Activated T-helper 1 cell treated with anti-CD3 and anti-CD28 coated beads, Interleukin-12 subunit alpha, Interleukin-12 subunit beta, Interleukin-2, Interleukin-4 antibody, amounts not matched to agents 30 ng/mL and 10 ng/mL and 1 ng/mL, durations not matched to agents 14 hours and 24 hours and 36 hours (primary cell): ENCODE data around the gene EWSR1. TPM values are rescaled to one million over a fixed set of nuclear protein-coding genes. Genes with fewer than 3 reads are reported as not detected.

Experiments
- DNase-seq: peaks from one replicate; pipeline ENCODE4 v3.0.0; 2021; ENCODE audit warnings: low spot score
- H3K27ac Mint-ChIP-seq: one replicate; pipeline ENCODE4 v1.8.0; 2021; ENCODE audit warnings: mild to moderate bottlenecking, mixed read lengths
- H3K27me3 Mint-ChIP-seq: one replicate; pipeline ENCODE4 v1.8.0; 2022; ENCODE audit warnings: mild to moderate bottlenecking, moderate library complexity, mixed read lengths; ENCODE audit not compliant: insufficient read depth
- H3K36me3 Mint-ChIP-seq: one replicate; pipeline ENCODE4 v1.8.0; 2021; ENCODE audit warnings: low read depth, mixed read lengths
- H3K4me1 Mint-ChIP-seq: one replicate; pipeline ENCODE4 v1.8.0; 2021; ENCODE audit warnings: low read depth, mixed read lengths
- H3K4me3 Mint-ChIP-seq: one replicate; pipeline ENCODE4 v1.8.0; 2021; ENCODE audit warnings: mild to moderate bottlenecking, moderate library complexity, mixed read lengths
- H3K9me3 Mint-ChIP-seq: one replicate; pipeline ENCODE4 v1.8.0; 2021; ENCODE audit warnings: mixed read lengths
- intact Hi-C: fragments of 100-400 bp; cut with micrococcal nuclease; formaldehyde crosslinking; loops from one replicate; pipeline ENCODE4 v1.15.1; 2024
- total RNA-seq: library from RNA; stranded (reverse); gene quantifications from 2 replicates; pipeline ENCODE4 v1.2.3, GENCODE V29; 2022

Gene EWSR1
- total RNA-seq, 1 donor from 2014 or later = 454 TPM

DNA sequence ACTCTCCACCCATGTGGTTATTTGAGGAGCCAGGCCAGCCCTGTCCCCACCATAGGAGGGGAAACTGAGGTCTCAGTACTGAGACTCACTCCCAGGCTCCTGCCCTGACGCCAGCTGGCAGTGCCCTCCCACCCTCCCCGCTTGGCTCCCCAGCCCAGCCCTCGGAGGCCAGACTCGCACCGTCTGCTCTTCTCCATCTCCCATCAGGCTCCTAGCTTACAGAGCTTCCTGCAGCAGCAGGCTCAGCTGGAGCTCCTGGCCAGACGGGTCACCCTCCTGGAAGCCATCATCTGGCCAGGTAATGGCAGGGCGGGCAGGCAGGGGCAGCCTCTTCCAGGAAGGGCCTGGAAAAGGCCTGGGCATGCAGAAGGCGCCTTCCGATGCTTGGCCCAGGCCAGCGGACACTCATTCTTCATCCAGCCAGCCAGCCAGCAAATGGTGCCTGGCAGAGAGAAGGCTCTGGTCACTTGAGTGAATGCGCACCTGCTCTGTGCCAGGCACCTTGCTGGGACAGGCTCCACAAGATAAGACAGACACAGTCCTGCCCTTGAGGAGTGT lies 12.9 kb upstream of the EWSR1 start:
- no peaks in the 10 kb centered on the region for H3K4me1 Mint-ChIP-seq
- H3K9me3 Mint-ChIP-seq = no peaks in the 10 kb centered on the region
- H3K27me3 Mint-ChIP-seq = no peaks in the 10 kb centered on the region
- H3K27ac Mint-ChIP-seq = no peak overlapping the region
- no peaks in the 10 kb centered on the region for H3K36me3 Mint-ChIP-seq
- no peak overlapping the region for H3K4me3 Mint-ChIP-seq
- intact Hi-C loops = no loop called here
- DNase-seq = no peak

DNA sequence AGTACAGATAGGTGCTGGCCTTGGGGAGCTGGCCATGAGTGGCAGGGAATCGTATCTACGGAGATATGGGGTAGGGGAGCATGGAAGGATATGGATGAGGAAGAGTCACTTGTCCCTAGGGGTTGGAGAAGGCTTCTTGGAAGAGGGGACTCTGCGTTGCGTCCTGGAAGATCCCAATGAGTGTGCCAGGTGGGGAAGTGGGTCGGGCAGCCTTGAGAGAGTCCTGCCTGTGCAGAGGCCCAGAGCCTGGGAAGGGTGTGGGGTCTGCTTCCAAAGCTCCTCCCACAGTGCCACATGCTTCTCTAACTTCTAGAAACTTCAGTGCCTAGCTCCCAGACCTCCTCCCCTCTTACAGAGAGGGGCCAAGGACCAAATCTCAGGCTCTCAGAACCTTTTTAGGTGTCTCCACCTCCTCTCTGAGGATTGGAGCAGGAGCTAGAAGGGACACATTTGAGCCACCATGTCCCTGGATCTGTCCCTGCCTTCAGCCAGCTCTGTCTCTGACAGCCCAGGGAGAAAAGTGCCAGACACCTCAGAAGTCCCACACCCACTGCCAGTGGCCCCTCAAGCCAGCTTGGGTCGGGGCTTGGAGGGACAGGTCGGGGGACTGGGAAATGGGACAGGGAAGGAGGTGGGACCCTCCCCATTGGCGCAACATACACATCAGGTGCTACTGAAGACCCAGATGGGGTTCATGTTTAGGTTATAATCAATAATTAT lies 11.3 kb upstream of the EWSR1 start:
- Mint-ChIP-seq H3K27me3 (no peaks in the 10 kb centered on the region), H3K4me1 (no peaks in the 10 kb centered on the region), H3K9me3 (no peaks in the 10 kb centered on the region), H3K27ac (no peak overlapping the region), H3K36me3 (no peaks in the 10 kb centered on the region), H3K4me3 (no peak overlapping the region)
- DNase-seq = no peak
- intact Hi-C loops = no loop called here

DNA sequence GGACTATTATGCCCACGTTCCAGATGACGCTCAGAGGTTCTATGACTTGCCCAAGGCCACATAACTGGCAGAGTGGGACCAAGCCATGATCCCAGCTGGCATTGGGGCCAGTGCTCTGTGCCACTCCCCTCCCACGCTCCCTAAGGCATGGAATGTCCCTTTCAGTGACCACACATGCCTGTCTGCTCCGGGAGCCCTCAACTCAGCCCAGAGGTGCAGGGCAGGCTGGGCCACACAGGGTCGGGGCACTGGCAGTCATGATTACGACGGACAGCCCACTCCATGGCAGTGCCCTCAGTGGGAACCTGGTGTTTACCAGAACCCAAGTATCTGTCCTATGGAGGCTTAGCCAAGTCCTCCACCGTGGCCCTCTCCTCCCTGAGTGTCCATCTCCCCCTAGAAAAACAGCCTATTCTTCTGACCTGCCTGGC lies 10.3 kb upstream of the EWSR1 start:
- no peak for DNase-seq
- intact Hi-C loops = no loop called here
- no peaks in the 10 kb centered on the region for H3K27me3 Mint-ChIP-seq
- H3K27ac Mint-ChIP-seq = no peak overlapping the region
- H3K4me1 Mint-ChIP-seq = no peaks in the 10 kb centered on the region
- H3K9me3 Mint-ChIP-seq = no peaks in the 10 kb centered on the region
- peaks cover 2% of the 10 kb centered on the region for H3K36me3 Mint-ChIP-seq
- no peak overlapping the region for H3K4me3 Mint-ChIP-seq

DNA sequence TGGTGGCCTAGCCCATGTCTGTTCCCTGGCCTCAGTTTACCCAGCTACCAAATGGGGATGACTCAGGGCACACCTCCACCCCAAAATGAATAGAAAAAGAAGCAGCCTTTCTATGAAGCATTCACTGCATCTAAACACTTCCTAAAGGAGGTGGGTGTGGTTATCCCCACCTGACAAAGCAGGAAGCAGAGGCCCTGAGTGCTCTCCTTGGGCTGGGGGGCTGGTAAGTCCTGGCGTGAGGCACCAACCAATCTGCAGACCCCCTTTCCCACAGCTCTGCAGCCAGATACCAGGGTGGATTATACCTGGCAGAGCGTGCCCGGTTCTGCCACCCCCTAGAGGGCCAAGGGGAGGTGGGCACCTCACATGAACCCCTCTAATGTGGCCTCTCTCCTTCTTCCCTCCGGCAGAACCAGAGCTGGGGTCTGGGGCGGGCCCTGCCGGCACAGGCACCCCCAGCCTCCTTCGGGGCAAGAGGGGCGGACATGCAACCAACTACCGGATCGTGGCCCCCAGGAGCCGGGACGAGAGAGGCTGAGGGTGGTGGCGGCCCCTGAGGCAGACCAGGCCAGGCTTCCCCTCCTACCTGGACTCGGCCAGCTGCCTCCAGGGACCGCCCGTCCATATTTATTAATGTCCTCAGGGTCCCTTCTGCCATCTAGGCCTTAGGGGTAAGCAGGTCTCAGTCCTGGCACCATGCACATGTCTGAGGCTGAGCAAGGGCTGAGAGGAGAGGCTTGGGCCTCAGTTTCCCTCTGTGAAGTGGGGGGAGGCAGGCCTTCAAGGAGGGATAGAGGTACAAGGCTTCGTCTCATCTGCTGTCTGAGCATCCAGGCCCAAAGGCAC lies 9.4 kb upstream of the EWSR1 start:
- Mint-ChIP-seq H3K27me3 (no peaks in the 10 kb centered on the region), H3K36me3 (peaks cover 2% of the 10 kb centered on the region), H3K4me3 (no peak overlapping the region), H3K9me3 (no peaks in the 10 kb centered on the region), H3K27ac (no peak overlapping the region), H3K4me1 (no peaks in the 10 kb centered on the region)
- no peak for DNase-seq
- intact Hi-C loops = no loop called here

DNA sequence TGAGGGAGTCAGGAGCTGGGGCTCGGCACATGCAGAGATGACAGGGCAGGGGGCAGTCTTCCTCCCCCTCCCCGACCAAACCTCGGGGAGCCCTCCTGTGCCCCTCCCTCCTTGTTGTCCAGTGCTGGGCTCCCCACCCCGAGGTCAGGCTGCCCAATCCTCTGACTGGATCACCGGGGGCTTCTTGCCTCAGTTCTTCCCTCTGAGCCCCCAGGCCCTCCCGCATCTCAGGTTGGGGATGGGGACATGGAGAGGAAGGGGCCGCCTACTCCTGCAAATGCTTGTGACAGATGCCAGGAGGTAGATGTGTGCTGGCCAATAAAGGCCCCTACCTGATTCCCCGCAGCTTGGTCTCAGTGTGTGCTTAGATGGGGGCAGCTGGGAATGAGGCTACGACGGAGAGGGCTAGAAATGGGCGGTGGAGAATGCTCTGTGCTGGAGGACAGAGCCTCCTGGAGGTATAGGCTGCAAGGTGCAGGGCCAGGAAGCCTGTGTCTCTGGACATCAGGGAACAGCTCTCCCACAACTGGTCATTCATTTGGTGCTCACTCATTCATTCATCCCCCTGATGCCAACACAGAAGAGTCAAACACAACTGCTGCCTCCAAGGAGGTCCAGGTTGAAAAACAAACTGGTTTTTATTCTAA lies 8.7 kb upstream of the EWSR1 start:
- no peaks in the 10 kb centered on the region for H3K4me1 Mint-ChIP-seq
- no peaks in the 10 kb centered on the region for H3K9me3 Mint-ChIP-seq
- H3K4me3 Mint-ChIP-seq = no peak overlapping the region
- H3K27me3 Mint-ChIP-seq = no peaks in the 10 kb centered on the region
- no peak overlapping the region for H3K27ac Mint-ChIP-seq
- peaks cover 2% of the 10 kb centered on the region for H3K36me3 Mint-ChIP-seq
- intact Hi-C loops = no loop called here
- no peak for DNase-seq

DNA sequence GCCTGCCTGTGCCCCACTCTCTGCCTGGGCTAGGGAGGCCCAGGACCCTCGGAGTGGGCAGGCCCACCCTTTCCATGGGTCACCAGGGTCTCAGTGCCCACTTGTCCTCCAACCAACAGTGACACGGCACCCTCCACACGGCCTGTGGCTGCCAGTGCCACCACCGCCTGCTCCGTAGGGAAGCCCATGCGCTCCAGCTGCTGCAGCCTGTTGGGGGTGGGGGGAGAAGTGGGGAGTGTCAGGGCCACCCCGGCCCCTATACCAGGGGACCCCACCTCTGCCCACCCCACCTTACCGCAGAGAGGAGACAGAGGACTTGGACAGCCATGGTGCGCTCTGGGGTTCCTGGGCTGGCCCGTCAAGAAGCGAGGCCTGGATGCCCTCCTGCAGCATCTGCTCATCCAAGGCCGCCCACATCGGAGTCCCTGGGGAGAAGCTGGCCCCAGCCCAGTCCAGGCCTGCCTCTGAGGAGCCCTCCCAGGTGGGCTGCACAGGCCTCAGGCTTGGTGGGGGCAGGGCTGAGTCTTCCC lies 8.0 kb upstream of the EWSR1 start:
- Mint-ChIP-seq H3K4me3 (no peak overlapping the region), H3K9me3 (no peaks in the 10 kb centered on the region), H3K27ac (no peak overlapping the region), H3K4me1 (no peaks in the 10 kb centered on the region), H3K27me3 (no peaks in the 10 kb centered on the region), H3K36me3 (peaks cover 2% of the 10 kb centered on the region)
- intact Hi-C loops = loop anchor here (10.0 kb wide), 1 partner anchor 375 kb away; the partner anchor contains the start of gene ZNRF3
- DNase-seq = no peak

DNA sequence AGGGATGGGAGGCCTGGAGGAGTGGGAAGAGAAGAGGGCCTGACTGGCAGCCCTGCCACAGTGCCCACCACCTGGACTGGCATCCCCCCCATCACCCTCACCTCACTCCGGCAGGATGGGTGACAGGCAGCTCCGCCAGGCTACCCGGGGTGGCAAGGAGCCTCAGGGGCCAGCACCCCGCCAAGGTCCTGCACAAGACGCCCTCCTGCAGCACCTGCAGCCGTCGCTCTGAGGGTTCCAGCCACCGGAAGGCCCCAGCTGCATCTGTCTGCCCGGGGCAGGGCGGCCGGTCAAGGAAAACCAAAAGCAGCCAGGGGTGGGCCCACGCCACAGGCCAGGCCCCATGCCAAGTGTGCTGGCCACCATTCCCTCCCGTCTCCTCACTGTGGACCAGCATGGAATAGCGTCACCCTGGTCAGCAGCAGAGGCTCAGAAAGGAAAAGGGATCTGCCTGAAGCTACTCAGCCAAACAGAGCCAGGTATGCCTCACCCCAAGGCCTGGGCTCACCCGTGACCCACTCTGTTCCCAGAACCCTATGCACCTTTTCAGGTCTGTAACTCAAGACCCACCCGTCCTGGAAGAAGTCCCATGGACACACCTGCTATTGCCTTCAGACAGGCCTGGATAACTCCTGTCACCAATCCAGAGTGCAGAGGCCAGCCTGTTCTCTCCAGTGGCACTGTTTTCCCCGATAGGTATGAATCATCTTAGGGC lies 7.3 kb upstream of the EWSR1 start:
- no peak for DNase-seq
- Mint-ChIP-seq H3K9me3 (no peaks in the 10 kb centered on the region), H3K4me3 (no peak overlapping the region), H3K36me3 (peaks cover 2% of the 10 kb centered on the region), H3K27ac (no peak overlapping the region), H3K27me3 (no peaks in the 10 kb centered on the region), H3K4me1 (no peaks in the 10 kb centered on the region)
- intact Hi-C loops = loop anchor here (10.0 kb wide), 1 partner anchor 376 kb away; the partner anchor contains the start of gene ZNRF3

DNA sequence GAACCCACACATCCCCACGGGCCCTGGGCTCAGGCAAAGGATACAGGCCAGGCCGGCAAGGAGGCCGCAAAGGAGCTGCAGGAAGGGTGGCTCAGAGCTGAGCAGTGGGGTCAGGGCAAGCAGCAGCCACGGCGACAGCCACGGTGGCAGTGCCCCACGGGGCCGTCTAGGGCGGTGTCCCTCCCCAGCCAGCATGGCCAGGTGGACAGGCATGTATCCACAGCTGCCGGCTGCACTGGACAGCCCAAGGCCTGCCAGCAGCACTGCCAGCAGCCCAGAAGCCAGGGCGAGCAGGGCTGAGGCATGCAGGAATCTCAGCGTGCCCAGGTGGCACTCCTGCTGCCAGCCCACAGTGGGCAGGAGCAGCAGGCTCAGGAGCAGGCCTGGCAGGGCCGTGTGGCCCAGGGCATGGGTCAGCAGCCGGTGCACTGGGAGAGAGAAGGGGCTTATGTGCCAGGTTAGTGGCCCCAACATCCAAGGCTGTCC lies 4.2 kb upstream of the EWSR1 start:
- intact Hi-C loops = loop anchor here (10.0 kb wide), 1 partner anchor 379 kb away; the partner anchor contains the start of gene ZNRF3
- no peak overlapping the region for H3K27ac Mint-ChIP-seq
- H3K4me3 Mint-ChIP-seq = no peak overlapping the region
- peaks cover 15% of the 10 kb centered on the region for H3K36me3 Mint-ChIP-seq
- H3K4me1 Mint-ChIP-seq = peaks cover 11% of the 10 kb centered on the region
- no peaks in the 10 kb centered on the region for H3K27me3 Mint-ChIP-seq
- H3K9me3 Mint-ChIP-seq = no peaks in the 10 kb centered on the region
- DNase-seq = no peak

DNA sequence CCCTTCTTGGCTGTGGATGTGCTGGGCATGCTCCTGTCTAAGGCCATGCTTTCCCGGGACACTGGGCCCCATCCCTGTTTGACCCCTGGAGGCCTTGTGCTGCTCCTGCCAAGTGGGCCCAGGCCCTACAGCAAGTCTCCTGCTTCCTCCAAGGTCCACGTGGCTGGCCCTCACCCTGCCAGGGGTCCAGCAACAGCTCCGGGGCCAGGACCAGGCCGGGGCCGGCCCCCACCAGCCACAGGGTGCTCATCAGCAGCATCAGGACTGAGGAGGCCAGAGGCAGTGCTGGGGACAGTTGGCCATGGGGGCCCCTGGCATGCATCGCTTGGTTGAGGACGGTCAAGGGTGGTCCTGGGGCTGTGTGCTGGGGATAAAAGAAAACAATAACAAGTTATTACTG lies 2.8 kb upstream of the EWSR1 start:
- Mint-ChIP-seq H3K27me3 (no peaks in the 10 kb centered on the region), H3K4me3 (no peak overlapping the region), H3K36me3 (peaks cover 29% of the 10 kb centered on the region), H3K27ac (no peak overlapping the region), H3K4me1 (peaks cover 25% of the 10 kb centered on the region), H3K9me3 (no peaks in the 10 kb centered on the region)
- no peak for DNase-seq
- intact Hi-C loops = loop anchor here (10.0 kb wide), 1 partner anchor 381 kb away; the partner anchor contains the start of gene ZNRF3

DNA sequence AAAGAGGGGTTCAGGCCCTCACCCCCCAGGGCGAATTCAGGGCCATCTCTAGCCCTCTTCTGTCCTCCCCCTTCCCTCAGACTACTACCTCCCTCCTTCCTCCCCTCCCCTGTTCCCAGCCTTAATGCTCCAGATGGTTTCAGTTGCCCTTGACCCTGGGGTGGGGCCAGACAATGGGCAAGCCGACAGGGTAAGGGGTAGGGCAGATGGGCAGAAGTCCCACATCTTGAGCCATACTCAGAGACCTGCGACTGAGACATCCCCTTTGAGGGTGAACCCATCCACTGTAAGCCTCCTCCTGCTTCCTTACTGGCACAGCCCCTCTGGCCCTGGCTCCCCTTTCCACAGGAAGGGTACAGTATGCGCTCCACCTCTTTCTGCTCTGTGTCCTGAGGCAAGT lies 2.1 kb upstream of the EWSR1 start:
- Mint-ChIP-seq H3K4me1 (peaks cover 32% of the 10 kb centered on the region), H3K27ac (peak overlapping the region; percentile 99), H3K36me3 (peaks cover 35% of the 10 kb centered on the region), H3K4me3 (peak overlapping the region; percentile 96), H3K27me3 (no peaks in the 10 kb centered on the region), H3K9me3 (no peaks in the 10 kb centered on the region)
- no peak for DNase-seq
- intact Hi-C loops = loop anchor here (2.0 to 10.0 kb wide), 2 partner anchors 359 to 381 kb away; partner anchors contain the start of gene ZNRF3

DNA sequence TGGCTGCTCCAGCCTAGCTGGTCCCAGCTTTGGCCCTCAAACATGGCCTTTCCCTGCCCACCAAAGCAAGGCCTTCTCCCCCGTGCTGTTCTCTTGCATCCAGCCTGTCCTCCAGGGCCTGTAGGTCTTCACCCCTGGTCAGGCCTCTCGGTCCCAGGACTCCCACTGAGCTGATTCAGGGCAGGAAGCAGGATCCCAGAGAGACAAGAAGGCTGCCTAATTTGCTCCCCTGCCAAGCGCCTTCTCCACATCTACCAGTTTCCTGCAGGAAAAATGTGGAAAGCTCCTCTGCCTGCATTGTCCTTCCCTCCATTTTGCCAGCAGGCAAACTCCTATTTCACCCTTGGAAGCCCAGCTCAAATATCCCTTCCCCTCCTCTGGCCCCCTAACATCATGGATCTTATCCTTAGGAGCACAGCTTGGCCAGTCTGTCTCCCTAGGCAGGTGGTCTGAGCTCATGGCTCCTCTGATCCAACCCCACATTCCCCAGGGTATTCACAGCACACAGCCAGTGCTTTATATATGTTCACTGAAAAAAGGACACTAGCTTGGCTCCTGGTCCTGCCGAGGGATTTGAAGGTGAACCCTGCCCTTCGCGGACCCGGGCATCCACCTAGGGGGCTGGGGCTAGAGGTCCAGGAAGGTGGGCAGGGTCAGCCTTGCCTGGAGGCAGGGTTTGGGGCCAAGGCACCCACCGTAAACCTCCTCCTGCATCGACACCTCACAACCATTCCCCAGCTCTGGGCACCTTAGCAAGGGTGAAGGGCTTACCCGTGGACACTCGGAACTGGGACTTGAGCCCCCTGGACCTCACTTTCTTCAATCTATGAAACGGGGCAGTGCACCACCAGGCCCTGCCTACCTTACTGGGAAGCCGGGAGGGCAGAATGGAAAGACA lies 1.3 kb upstream of the EWSR1 start:
- no peaks in the 10 kb centered on the region for H3K9me3 Mint-ChIP-seq
- DNase-seq = no peak
- peaks cover 38% of the 10 kb centered on the region for H3K4me1 Mint-ChIP-seq
- H3K27me3 Mint-ChIP-seq = no peaks in the 10 kb centered on the region
- H3K27ac Mint-ChIP-seq = peak overlapping the region; percentile 99
- peaks cover 40% of the 10 kb centered on the region for H3K36me3 Mint-ChIP-seq
- intact Hi-C loops = loop anchor here (2.0 to 10.0 kb wide), 2 partner anchors 360 to 382 kb away; partner anchors contain the start of gene ZNRF3
- peak overlapping the region; percentile 96 for H3K4me3 Mint-ChIP-seq
